ENCODE results near the gene ORMDL2.

The ORMDL2 gene

GRCh38 chr12:55817345-55818139 lies at the start of gene ORMDL2, which contains the start of gene SARNP:
ORMDL2 (plus strand) TSS chr12:55818041; CDS start chr12:55819000, 959 bp downstream.
SARNP (minus strand) TSS chr12:55817724; CDS start chr12:55817701, 23 bp downstream.
- DNase-seq: peak; percentile 100

- DNase-seq: no peak
Measured at GRCh38 chr12:55771736-55772135, 46.1 kb upstream of the ORMDL2 start.

- DNase-seq: no peak
Measured at GRCh38 chr12:55777856-55778255, 40.0 kb upstream of the ORMDL2 start.

GRCh38 chr12:55780685-55781084 lies 37.2 kb upstream of the ORMDL2 start:
- DNase-seq: peak; percentile 2

- DNase-seq: no peak
Measured at GRCh38 chr12:55788546-55788945, 29.3 kb upstream of the ORMDL2 start.

GRCh38 chr12:55789171-55789570 lies 28.7 kb upstream of the ORMDL2 start:
- no peak for DNase-seq

GRCh38 chr12:55789893-55790292 lies 27.9 kb upstream of the ORMDL2 start:
- DNase-seq: no peak

GRCh38 chr12:55795950-55796349 lies 21.9 kb upstream of the ORMDL2 start:
- DNase-seq: no peak

- peak; percentile 14 for DNase-seq
Measured at GRCh38 chr12:55797068-55797467, 20.8 kb upstream of the ORMDL2 start.

GRCh38 chr12:55797550-55797949 lies 20.3 kb upstream of the ORMDL2 start:
- DNase-seq: no peak

GRCh38 chr12:55806982-55807381 lies 10.9 kb upstream of the ORMDL2 start:
- DNase-seq: no peak

- DNase-seq: no peak
Measured at GRCh38 chr12:55809274-55809673, 8.6 kb upstream of the ORMDL2 start.

- DNase-seq: no peak
Measured at GRCh38 chr12:55812088-55812487, 5.8 kb upstream of the ORMDL2 start.

- DNase-seq: no peak
Measured at GRCh38 chr12:55814257-55814656, 3.6 kb upstream of the ORMDL2 start.

- no peak for DNase-seq
Measured at GRCh38 chr12:55815473-55815872, 2.4 kb upstream of the ORMDL2 start.

GRCh38 chr12:55816881-55817344 lies 928 bp upstream of the ORMDL2 start:
- DNase-seq: no peak

GRCh38 chr12:55818140-55818728 lies 393 bp downstream of the ORMDL2 start:
- DNase-seq: no peak

GRCh38 chr12:55818886-55819285 lies 1.0 kb downstream of the ORMDL2 start:
- no peak for DNase-seq

- DNase-seq: no peak
Measured at GRCh38 chr12:55820679-55821078, 2.8 kb downstream of the ORMDL2 start.

GRCh38 chr12:55822228-55822627 lies 4.4 kb downstream of the ORMDL2 start:
- no peak for DNase-seq

GRCh38 chr12:55823419-55823818 lies 5.6 kb downstream of the ORMDL2 start:
- DNase-seq: no peak

GRCh38 chr12:55824726-55825125 lies 6.9 kb downstream of the ORMDL2 start:
- DNase-seq: no peak

GRCh38 chr12:55827806-55828205 lies 10.0 kb downstream of the ORMDL2 start:
- DNase-seq: no peak

- DNase-seq: no peak
Measured at GRCh38 chr12:55828357-55828756, 10.5 kb downstream of the ORMDL2 start.
